HuH-7 (cell line): ENCODE measurements around the gene BDP1.
"Not testable (repeated sequence)": the region's sequence is repeated elsewhere in the genome, so short reads cannot be mapped to it uniquely, and the experiment has no call there.

Source experiments
- DNase-seq: peaks from one replicate; pipeline ENCODE4 v3.0.0; 2011; ENCODE audit warnings: low spot score

BDP1 gene

GRCh38 chr5:71460693-71461092 lies 5.2 kb downstream of the BDP1 start:
- no peak for DNase-seq

DNA sequence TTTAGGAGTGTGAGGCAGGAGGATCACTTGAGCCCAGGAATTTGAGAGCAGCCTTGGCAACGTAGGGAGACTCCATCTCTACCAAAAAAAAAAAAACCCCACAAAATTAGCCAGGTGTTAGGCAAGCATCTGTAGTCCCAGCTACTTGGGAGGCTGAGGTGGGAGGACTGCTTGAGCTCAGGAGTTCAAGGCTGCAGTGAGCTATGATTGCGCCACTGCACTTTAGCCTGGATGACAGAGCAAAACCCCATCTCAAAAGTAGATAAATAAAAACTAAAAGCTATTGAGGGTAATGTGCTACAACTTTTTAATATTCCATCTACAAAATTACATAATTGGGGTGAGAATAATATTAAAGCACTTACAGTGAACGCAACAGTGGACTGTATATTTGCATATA lies 5.9 kb downstream of the BDP1 start:
- no peak for DNase-seq

GRCh38 chr5:71471193-71471592 lies 15.7 kb downstream of the BDP1 start:
- no peak for DNase-seq

GRCh38 chr5:71475788-71476384 lies 20.4 kb downstream of the BDP1 start:
- DNase-seq: peak; percentile 45

DNA sequence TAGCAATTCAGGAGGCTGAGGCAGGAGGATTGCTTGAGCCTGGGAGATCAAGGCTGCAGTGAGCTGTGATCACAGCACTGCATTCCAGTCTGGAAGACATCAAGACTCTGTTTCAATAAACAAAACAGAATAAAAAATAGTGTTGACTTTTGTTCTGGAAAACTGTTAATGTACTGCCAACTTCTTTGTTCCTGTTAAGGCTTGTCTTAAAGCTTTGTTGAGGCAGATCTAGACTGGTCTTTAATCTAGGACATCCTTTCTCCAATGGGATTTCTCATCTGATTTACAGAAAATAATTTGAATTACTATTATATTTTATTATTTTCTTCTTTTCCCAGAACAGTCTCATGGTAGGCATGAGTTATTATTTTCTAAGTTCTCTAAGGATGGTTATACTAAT lies 26.0 kb downstream of the BDP1 start:
- no peak for DNase-seq

- no peak for DNase-seq
Observed at GRCh38 chr5:71482132-71482531, 26.7 kb downstream of the BDP1 start.

GRCh38 chr5:71483355-71483754 lies 27.9 kb downstream of the BDP1 start:
- no peak for DNase-seq

GRCh38 chr5:71492817-71493615 lies 37.6 kb downstream of the BDP1 start:
- DNase-seq: no peak

- not testable (repeated sequence) for DNase-seq
Observed at GRCh38 chr5:71494202-71494601, 38.8 kb downstream of the BDP1 start.

GRCh38 chr5:71498756-71499155 lies 43.3 kb downstream of the BDP1 start:
- not testable (repeated sequence) for DNase-seq

DNA sequence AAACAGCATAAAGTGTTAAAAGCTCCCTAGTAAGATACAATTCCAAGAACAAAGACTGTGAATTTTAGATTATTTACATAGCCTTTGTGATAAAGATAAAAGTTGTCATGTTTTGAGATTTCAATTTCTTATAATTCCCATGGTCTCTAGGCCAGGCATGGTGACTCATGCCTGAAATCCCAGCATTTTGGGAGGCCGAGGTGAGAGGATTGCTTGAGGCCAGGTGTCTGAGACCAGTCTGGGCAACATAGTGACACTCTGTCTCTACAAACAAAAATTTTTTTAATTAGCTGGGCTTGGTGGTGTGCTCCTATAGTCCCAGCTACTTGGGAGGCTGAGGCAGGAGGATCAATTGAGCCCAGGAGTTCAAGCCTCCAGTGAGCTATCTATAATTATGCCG lies 48.1 kb downstream of the BDP1 start:
- no peak for DNase-seq

DNA sequence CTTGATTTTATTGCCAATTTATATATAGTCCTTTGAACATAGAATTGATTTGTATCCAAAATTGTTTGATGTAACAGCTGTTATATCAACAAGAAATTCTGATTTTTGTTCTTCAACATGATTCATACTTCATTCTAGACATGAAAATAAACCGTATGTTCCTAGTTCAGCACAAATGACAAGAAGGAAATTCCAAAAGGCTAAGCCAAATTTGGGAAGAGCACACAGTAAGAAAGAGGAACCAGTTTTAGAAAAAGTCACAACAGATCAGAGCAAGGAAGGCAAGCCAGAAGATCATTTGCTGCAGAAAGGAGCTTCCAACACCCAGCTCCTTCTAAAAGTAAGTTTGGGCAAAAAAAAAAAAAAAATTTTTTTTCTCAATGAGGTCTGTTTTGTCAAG lies 66.7 kb downstream of the BDP1 start:
- DNase-seq: no peak

- DNase-seq: not testable (repeated sequence)
Observed at GRCh38 chr5:71525611-71526010, 70.2 kb downstream of the BDP1 start.

GRCh38 chr5:71528206-71528605 lies 72.8 kb downstream of the BDP1 start:
- no peak for DNase-seq

- no peak for DNase-seq
Observed at GRCh38 chr5:71529682-71530081, 74.2 kb downstream of the BDP1 start.

GRCh38 chr5:71533142-71533541 lies 77.7 kb downstream of the BDP1 start:
- DNase-seq: no peak

DNA sequence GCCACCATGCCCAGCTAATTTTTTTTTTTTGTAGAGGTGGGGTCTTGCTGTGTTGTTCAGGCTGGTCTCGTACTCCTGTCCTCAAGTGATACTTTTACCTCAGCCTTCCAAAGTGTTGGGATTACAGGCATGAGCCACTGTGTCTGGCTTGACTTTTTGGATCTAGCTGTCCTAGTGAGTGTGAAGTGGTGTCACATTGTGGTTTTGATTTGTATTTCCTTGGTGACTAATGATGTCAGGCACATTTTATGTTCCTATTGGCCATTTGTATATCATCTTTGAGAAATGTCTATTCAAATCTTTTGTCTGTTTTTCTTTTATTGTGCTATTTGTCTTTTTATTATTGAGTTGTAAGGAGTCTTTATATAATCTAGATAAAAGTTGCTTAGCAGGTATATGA lies 78.2 kb downstream of the BDP1 start:
- no peak for DNase-seq

GRCh38 chr5:71537687-71538086 lies 82.2 kb downstream of the BDP1 start:
- no peak for DNase-seq

GRCh38 chr5:71550885-71551284 lies 95.4 kb downstream of the BDP1 start:
- DNase-seq: not testable (repeated sequence)

- DNase-seq: not testable (repeated sequence)
Observed at GRCh38 chr5:71551582-71551981, 96.1 kb downstream of the BDP1 start.

GRCh38 chr5:71552026-71552749 lies 96.7 kb downstream of the BDP1 start:
- not testable (repeated sequence) for DNase-seq

- DNase-seq: no peak
Observed at GRCh38 chr5:71563161-71563560, 107.7 kb downstream of the BDP1 start.

DNA sequence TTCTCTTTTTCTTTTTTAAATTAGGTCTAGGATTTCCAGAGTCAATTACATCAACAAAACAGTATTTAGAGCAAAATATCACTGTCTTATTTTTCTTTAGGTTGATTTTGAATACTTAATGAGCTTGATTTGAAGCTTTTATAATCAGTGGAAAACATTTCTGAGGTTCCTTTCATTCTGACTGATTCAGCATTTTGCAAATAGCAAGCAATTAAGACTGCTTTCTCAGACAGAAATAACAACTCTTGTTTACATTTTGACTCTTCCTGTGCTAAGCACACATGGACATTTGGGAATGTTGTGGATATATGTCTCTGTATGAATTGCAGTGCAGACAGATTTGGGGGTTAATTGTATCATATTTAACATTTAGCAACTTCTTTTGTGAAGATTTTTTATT lies 109.4 kb downstream of the BDP1 start:
- no peak for DNase-seq
